HG02763 (cell line): ENCODE data around the gene TFEB.

Experiments used
- ATAC-seq: cut with Tn5 transposase; IDR thresholded peaks from one replicate; pipeline ENCODE4 v1.9.1; 2021; ENCODE audit warnings: mild to moderate bottlenecking, moderate library complexity; ENCODE audit not compliant: unreplicated experiment

The TFEB gene

DNA sequence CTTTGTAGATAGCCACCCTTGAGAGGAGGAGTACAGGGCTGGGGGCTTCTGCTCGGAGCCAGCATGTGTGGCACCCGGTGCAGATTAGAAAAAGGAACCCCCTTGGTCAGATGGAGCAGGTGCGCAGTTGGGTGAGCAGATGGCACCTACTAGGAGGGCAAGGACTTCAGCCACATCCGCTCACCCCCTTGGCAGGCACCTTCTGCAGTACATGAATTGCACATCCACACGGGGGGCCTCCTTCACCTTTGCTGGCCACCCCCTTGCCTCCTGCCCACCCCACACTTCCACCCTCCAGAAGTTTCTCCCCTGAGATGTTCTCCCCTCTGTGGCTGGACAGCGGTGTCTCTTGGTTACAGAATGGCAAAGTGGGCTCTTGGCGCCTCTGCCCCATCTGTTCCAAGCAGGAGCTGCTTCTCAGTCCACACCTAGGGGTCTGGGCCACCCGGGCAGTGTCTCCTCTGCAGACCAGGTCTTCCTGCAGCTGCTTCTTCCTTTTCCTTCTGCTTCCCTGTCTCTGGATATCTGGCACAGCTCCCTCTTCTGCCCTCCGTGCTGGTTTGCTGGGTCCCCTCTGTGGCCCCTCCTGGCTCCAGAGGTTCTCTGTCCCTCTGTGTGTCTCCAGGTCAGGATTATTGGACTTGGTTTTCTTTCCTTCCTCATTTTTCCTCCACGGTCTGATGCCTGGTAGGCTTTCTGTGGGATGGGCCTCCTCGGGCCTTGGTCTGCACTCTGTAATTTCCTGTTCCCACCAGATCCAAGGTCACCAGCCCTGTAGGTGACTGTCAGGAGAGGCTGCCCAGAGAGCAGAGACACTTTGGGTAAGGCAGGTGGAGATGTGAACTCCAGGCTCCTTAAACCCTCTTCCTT is 93.1 kb downstream of the TFEB start:
- ATAC-seq = no peak

DNA sequence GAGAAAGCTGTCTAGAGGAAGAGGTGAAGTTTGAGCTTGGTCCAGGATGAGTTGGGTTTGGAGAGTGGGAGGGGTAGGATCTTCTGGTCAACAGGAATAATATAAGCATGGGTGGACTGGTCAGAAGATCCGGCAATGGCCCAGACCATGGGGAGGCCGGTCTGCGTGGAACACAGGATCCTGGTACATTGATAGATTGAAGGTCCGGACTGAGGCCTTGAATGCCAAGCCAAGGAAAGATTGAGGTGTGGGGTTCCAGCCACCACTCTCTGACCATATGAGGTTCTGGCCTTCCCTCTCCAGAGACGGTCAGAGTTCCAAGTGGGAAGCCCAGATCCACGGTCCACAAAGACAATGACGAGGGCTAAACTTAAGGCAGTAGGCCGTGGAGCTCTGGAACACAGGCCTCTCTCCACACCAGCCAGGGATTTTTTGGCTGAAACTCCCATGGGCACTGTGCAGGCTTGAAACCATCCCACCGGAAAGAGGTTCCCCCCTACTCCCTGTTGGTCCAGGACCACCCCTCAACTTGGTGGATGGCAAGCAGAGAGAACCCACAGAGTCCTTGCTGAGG is 94.0 kb downstream of the TFEB start:
- no peak for ATAC-seq

DNA sequence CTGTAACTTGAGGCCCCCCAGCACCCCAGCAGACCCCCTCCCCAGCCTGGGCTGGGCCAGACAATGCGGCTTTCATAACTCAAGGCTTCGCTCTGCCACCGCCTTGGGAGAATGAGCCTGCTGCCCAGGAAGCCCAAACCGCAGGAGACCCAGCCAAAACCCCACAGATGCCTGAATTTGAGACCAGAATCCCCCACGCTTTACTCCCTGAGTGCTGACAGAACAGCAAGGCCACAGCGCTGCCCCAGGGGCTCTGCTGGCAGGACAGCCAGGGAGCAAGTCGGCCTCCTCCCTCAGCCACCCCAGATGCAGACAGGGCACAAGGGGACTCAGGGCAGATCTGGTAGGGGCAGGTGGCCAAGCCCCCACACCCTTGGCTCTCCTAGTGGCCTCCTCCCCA is 95.0 kb downstream of the TFEB start:
- no peak for ATAC-seq

DNA sequence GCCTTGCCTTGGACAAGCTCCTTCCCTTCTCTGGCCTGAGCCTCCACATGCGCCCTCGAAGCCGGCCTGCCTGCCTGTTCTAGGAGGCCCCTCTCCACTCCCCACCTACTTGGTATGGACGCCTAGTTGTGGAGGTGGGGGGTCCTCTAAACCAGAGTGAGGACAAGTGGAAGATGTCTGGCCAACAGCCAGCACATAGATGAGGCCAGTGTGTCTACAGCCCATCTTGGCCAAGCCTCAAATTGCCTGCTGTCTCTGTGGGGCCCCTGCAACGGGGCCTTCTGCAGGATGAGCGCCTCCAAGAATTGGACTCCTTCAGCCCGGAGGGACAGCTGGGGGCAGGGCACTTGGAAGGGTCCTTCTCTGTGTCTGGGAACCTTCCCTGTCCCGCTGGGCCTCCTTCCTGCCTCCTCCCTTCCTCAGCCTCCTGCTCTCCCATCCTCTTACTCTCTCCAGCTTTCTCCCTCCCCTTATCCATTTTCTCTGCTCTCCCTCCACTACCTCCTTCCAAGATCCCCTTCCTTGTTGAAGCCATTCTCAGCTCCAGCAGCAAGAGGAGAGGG is 95.5 kb downstream of the TFEB start:
- ATAC-seq = no peak

DNA sequence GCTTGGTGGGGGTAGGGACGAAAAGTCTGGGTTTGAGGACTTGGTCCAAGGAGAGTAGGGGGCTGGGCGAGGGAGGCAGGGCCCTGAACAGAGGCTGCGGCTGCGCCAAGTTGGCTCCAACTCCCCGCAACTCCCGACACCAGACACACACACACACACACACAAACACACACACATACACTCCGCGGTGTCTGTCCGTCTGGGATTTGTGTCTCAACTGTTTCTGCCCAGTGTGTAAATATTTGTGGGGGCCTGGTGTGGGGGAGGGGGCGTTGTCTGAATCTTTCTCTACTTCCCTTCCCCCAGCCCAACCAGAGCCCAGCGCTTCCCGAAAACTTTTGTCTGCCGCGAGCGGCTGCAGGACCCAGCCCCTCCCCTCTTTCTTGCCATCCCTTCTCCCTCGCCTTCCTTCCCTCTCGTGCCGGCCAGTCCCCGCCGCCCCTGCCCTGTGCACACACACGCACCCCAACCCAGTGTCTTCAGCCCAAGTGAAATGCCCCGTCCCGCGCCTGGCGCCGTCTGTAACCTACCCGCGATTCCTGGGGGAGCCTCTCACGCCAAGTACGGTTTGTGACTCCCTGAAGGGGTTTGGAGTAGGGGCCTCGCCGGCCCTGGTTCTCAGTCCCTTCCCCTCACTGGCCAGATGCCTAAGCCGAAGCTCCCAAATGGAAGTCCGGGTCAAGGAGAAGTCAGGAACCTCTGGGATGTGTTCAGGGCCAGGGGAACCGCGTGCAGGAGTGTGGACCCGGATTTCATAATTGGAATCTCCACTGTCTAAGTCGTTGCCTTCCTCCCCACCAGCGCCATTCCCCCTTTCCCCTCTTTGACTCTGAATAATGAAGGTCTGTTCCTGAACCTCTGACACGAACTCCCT is 96.2 kb downstream of the TFEB start:
- ATAC-seq = no peak

DNA sequence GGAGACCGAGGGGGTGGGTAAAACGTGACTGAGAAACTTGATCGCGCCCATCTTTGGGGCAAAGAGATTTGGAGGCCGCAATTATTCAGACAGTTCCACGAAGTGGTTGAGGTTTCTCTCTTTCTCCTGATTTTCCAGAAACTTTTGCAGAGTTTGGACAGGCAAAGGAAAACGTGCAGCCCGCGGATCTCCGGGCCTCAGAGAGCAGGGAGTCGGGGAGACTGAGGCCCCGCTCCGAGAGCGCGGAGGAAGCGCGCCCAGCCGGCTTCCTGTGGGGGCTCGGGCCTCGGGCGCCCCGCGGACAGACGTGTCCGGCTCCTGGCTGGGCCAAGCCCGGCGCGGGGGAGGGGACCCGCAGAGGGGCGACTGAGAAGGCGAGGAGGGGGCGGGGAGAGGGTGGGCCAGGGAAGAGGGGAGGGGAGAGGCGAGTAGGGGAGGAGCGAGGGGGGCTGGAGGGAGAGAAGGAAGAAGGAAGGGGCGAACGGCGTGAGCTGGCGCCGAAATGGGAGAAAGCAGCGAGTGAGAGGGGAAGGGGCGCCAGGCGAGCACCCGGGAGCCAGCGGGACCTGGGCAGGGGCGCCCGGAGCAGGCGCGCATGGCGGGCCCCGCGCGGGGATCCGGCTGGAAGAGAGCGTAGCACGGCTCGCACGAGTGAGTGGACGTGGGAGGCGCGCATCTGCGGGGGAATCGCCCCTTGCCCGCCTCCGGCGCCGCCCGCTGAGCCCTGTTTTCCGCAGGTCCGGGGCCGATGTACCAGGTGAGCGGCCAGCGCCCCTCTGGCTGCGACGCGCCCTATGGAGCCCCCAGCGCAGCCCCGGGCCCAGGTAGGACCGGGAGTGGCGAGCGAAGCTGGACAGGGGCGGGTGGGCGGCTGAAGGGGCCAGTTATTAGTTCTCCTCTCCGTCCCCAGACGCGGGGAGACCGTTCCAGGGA is 97.1 kb downstream of the TFEB start, which contains the start of gene MDFI:
MDFI (plus strand) TSS at position 467 of the 933 bp plus-strand sequence; CDS start at position 749, 282 bp downstream.
- no peak for ATAC-seq

DNA sequence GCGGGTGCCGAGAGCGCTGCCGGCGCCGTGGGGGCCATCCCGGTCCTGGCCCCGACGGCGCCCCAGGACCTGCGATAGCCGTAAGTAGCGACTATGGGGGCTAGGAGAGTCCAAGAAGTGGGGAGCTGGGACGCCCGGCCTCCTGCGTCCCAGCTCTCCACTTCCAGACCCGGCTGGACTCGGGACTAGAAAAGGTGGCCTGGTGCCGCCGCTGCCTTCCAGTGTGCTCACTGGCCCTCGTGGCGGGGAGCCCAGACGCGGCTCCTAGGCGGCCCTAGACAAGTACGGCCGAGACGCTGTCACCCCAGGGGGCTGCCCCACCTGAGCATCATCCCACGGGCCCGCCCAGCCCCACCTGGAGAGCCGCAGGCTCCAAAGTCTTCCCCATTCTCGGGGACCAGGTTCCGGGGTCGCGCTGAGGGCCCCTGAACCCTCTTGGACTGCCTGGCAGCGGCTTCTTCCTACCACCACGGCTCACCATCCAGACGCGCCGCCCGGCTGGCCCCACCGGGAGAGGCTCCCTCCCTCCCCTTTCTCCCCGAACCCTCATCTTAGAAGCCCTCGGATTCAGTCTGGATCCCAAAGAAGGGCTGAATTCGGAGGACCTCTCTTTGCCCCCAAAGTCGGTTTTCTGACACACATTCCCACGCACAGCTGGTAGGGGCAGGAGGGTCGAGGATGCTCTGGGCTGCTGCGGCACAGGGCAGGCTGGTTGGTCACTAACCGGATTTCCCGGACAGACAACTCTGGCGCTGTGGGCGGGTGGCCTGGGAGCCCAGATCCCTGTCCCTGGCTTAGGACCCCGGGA is 98.0 kb downstream of the TFEB start:
- no peak for ATAC-seq

DNA sequence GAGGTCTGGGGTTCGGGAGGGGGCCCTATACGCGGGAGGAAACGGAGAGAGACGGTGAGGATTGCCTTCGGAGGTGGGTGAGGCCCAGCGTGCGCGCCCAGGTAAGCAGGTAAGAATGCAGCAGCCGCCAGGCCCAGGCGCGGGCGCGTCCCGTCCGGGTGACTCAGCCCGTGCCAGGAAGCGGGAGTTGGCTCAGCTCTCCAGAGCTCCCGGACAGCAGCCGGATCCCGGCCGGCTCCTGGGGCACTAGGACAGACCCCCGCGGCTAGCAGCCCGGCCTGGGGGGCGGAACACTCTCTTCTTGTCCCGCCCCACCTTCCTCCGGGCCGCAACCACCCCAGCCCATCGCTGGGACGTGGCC is 98.6 kb downstream of the TFEB start:
- no peak for ATAC-seq

DNA sequence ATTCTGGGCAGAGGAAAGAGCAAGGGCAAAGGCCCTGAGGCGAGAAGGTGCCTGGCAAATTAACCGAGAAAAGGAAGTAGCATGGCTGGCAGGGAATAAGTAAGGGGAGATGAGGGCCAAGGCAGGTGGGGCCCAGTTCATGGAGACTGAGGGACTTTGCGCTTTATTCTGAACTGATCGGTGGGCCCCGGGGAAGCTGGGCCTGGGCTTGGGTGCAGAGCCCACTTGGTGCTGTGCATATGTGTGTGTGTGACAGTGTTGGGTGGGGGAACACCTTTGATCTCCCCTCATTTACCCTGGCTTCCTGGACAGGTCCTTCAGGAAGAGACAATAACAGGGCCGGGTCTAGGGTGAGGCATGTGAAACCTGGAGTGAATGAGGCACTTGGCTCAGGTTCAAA is 100.0 kb downstream of the TFEB start:
- no peak for ATAC-seq

DNA sequence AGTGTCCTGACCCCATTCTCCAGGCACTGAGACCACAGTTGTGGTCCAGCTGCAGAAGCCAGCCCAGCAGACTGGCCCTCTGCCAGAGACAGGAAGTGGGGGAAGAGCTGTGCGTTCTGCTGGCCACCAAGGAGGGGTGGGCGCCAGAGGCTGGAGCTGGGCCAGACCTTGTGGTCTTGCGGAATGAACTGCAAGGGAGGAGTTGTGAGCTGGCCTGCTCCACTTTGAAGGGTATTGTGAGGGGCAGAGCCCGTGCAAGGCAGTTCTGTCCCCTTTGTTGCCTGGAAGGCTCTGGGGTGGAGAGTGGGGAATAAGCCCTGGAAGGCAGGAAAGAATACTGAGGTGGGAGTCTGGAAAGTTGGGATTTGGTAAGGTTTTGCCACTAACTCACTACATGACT is 100.8 kb downstream of the TFEB start:
- no peak for ATAC-seq
